ENCODE results near the gene LMNB1. TPM values are rescaled to one million over a fixed set of nuclear protein-coding genes. Genes with fewer than 3 reads are reported as not detected.

The LMNB1 gene
- total RNA-seq, 1 experiment from 2014 or later, result 150 TPM

GRCh38 chr5:126736141-126736540 is 40.8 kb upstream of the LMNB1 start:
- Histone ChIP-seq H2AFZ (ENCODE audit: low read depth, low read length, poor library complexity, severe bottlenecking) (no peak overlapping the region), H3K36me3 (ENCODE audit: control insufficient read depth in 1 of 2, insufficient read depth in 2 of 2, low read length in 2 of 2) (no peaks in the 10 kb centered on the region), H3K4me1 (ENCODE audit: control insufficient read depth in 1 of 2, insufficient read depth in 2 of 2, low read length in 2 of 2) (no peaks in the 10 kb centered on the region), H4K20me1 (ENCODE audit: insufficient read depth) (no peaks in the 10 kb centered on the region), H3K9ac (ENCODE audit: low read length) (no peak overlapping the region), H3K9me2 (ENCODE audit: insufficient read depth) (no peaks in the 10 kb centered on the region), H3K27ac (ENCODE audit: low read depth, low read length) (no peak overlapping the region), H3K4me2 (ENCODE audit: low read length) (no peak overlapping the region), H3K4me3 (replicated peaks in 1 of 2; ENCODE audit: low read depth in 1 of 2, low read length in 2 of 2) (no peak overlapping the region), H3K27me3 (ENCODE audit: insufficient read depth, low read length) (no peaks in the 10 kb centered on the region), H3K79me2 (ENCODE audit: insufficient read depth, low read length) (no peaks in the 10 kb centered on the region), H3K9me3 (ENCODE audit: control insufficient read depth in 1 of 2, insufficient read depth in 1 of 2, low read depth in 1 of 2, low read length in 2 of 2) (no peaks in the 10 kb centered on the region)
- DNase-seq (ENCODE audit: low read depth, low spot score) (no peak), ATAC-seq (no peak)
- intact Hi-C loops (cut with micrococcal nuclease), result no loop called here
- CTCF ChIA-PET, result no interaction called here
- BruUV-seq (replicated peaks), result no TSS peak
- RAD21 ChIA-PET (ENCODE audit: low non-redundant PET in 1 of 2, low total read pairs in 2 of 2, uncharacterized antibody in 2 of 2, unreplicated experiment in 2 of 2), result no interaction called here
- POLR2A ChIA-PET, result no interaction called here
- TF ChIP-seq REST (IDR thresholded peaks at IDR 0.05; ENCODE audit: low read depth) (no peak), CEBPB (IDR thresholded peaks at IDR 0.05; ENCODE audit: low read depth) (no peak), CTCF (IDR thresholded peaks at IDR 0.05 in 2 of 3, conservative IDR thresholded peaks at IDR 0.05 in 1 of 3; ENCODE audit: borderline replicate concordance in 1 of 3, insufficient read depth in 1 of 3, low read depth in 2 of 3, low read length in 2 of 3) (no peak), EGR1 (IDR thresholded peaks at IDR 0.05; ENCODE audit: low read depth) (no peak), POLR2A (IDR thresholded peaks at IDR 0.05; ENCODE audit: borderline replicate concordance, extremely low read depth, insufficient read depth, insufficient read length) (no peak), SP1 (IDR thresholded peaks at IDR 0.05; ENCODE audit: low read depth) (no peak), EZH2phosphoT487 (IDR thresholded peaks at IDR 0.05; ENCODE audit: borderline replicate concordance) (no peak), EZH2 (IDR thresholded peaks at IDR 0.05) (no peak), ZBTB33 (IDR thresholded peaks at IDR 0.05; ENCODE audit: extremely low read depth, insufficient replicate concordance, low read length) (no peak), FOSL1 (IDR thresholded peaks at IDR 0.05; ENCODE audit: low read depth) (no peak), ZFX (IDR thresholded peaks at IDR 0.05) (no peak), CBX3 (IDR thresholded peaks at IDR 0.05; ENCODE audit: low read depth) (no peak), ZNF274 (IDR thresholded peaks at IDR 0.05; ENCODE audit: low read depth, low read length) (no peak), TCF7L2 (IDR thresholded peaks at IDR 0.05; ENCODE audit: borderline replicate concordance, extremely low read depth, insufficient read depth, insufficient read length) (no peak), JUND (IDR thresholded peaks at IDR 0.05) (no peak), ELF1 (IDR thresholded peaks at IDR 0.05; ENCODE audit: borderline replicate concordance, low read depth) (no peak), ATF3 (IDR thresholded peaks at IDR 0.05) (no peak)
